ENCODE data around the gene VIPR2.
"Not testable (repeated sequence)": the region's sequence is repeated elsewhere in the genome, so short reads cannot be mapped to it uniquely, and the experiment has no call there.

VIPR2 gene

GRCh38 chr7:159144758-159145489, at the start of gene VIPR2:
TSS of gene VIPR2 (minus strand) at chr7:159144867. CDS start at chr7:159144771, 96 bp downstream.
- DNase-seq = peak; percentile 37 to 48

GRCh38 chr7:159193543-159194090, 49.0 kb upstream of the VIPR2 start:
- DNase-seq = no peak

GRCh38 chr7:159192725-159193453, 48.2 kb upstream of the VIPR2 start:
- DNase-seq = no peak

GRCh38 chr7:159192013-159192412, 47.3 kb upstream of the VIPR2 start:
- no peak for DNase-seq

DNA sequence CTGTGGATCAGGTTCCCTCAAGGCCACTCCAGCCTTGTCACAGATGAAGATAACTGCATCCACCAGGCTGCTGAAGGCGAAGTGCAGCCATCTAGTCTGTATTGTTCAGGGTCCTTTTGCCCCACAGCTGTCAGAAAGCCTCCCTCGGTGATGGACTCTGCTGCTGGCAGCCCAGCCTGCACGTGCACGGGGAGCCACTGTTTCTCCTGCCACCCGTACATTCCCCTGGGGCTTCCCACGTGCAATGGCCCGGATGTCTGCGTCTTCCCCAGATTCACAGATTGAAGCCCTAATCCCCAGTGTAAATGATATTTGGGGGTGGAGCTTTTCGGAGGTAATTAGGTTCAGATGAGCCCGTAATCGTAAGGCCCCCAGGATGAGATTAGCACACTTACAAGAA, 46.6 kb upstream of the VIPR2 start:
- DNase-seq = no peak

- no peak for DNase-seq
Observed at GRCh38 chr7:159188011-159188410, 43.3 kb upstream of the VIPR2 start.

GRCh38 chr7:159179241-159179640, 34.6 kb upstream of the VIPR2 start:
- DNase-seq = no peak

DNA sequence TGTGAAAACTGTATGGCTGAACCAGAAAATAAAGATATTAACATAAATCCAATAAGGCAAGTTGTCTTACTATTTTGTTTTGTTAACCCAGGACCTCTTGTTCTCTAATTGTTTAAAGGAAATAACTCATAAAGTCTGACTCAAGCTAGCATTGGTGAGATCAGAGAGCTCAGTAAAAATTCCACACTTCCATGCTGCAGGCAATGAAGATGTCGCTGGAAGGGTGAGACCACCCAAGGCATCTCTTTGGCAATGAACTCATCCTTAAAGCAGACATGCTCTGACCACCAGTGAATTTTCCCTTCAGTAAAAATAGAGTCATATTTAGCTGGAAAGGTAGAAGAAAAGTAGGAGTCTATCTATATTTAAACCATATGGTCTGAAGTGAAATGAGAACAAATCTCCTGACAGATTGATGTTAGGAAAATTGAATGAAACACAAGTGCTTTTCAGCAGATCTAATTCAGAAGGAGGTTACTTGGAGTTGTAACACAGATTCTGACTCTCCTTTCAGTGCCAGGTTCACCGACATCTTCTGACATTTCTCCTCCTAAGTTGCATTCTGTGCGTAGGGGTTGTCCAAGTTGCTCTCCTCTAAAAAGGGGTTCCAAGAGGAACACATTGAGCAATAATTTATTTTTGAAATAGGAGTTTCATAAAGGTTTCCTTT, 32.8 kb upstream of the VIPR2 start:
- DNase-seq = no peak

GRCh38 chr7:159175792-159176191, 31.1 kb upstream of the VIPR2 start:
- no peak for DNase-seq

DNA sequence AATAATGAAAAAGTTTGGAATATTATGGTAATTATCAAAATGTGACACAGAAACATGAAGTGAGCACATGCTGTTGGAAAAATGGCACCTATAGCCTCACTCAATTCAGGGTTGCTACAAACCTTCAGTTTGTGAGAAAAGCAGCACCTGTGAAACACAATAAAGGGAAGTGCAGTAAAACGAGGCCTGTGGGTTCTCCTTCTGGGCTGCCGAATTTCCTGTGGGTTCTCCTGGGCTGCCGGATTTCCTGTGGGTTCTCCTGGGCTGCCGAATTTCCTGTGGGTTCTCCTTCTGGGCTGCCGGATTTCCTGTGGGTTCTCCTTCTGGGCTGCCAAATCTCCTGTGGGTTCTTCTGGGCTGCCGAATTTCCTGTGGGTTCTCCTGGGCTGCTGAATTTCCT, 30.4 kb upstream of the VIPR2 start:
- not testable (repeated sequence) for DNase-seq

GRCh38 chr7:159172400-159172799, 27.7 kb upstream of the VIPR2 start:
- no peak for DNase-seq

GRCh38 chr7:159169391-159169790, 24.7 kb upstream of the VIPR2 start:
- no peak for DNase-seq

- no peak for DNase-seq
Observed at GRCh38 chr7:159167139-159167538, 22.5 kb upstream of the VIPR2 start.

DNA sequence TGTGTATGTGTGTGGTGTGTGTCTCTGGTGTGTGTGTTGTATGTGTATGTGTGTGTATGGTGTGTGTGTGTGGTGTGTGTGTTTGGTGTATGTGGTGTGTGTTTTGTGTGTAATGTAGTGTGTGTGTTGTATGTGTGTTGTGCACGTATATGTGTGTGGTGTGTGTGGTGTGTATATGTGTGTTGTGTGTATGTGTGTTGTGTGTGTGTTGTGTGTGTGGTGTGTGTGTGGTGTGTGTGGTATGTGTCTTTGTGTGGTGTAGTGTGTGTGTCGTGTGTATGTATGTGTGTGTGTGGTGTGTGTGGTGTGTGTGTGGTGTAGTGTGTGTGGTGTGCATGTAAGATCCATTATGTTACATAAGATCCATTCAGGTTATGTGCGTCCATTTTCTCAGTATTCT, 21.9 kb upstream of the VIPR2 start:
- DNase-seq = no peak

DNA sequence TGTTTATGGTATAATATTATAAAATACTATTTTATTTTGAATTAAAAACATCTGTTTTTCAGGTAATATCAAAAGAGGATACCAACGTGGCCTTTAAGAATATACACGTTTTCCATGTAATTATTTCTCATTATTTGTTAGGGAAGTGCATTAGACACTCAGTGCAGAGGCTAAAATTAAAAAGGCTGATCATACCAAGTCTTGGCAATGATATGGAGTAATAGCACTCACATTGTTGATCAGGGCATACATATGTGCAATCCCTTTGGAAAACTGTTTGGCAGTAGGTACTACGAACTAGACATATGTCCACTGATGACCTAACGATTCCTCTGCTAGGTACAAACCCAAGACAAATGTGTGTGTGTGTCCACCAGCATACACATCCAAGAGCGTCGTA, 20.7 kb upstream of the VIPR2 start:
- DNase-seq = no peak

DNA sequence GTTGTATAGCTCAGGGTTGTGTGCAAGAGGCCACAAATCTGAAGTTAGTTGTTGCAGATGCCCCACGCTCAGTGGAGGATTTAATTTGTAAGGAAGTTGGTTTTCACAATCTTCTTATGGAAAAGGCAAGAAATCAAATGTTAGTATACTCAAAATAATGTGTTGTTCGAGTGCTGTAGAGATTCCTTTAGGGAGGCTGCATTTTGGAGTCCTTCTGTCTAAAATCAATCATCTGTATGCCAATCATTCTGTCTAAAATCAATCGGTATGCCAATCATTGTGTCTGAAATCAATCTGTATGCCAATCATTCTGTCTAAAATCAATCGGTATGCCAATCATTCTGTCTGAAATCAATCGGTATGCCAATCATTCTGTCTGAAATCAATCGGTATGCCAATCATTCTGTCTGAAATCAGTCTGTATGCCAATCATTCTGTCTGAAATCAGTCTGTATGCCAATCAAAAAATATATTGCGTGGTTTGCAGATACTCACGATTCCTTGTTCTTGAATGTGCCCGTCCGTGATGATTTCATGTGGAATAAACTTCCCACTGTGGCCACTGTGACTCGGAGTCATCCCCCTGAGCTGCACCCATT, 19.1 kb upstream of the VIPR2 start:
- DNase-seq = not testable (repeated sequence)

DNA sequence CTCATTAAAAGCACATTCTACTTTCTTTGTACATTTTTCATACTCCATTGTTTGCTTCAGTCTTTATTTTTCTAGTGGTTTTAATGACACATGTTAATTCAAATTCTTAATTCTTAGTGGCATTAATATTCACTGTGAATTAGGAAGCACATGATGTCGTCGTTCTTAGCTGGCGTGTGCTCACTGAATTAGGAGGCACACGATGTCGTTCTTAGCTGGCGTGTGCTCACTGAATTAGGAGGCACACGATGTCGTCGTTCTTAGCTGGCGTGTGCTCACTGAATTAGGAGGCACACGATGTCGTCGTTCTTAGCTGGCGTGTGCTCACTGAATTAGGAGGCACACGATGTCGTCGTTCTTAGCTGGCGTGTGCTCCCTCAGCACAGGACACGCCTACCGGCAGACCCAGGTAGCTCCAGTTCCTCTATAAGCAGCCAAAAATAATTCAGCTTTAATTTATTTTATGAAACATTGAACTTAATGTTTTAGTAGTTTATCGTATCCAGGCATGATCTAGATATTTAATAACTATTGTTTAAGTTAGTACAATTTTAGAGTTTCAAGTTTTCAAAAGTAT, 17.5 kb upstream of the VIPR2 start:
- DNase-seq = not testable (repeated sequence)

DNA sequence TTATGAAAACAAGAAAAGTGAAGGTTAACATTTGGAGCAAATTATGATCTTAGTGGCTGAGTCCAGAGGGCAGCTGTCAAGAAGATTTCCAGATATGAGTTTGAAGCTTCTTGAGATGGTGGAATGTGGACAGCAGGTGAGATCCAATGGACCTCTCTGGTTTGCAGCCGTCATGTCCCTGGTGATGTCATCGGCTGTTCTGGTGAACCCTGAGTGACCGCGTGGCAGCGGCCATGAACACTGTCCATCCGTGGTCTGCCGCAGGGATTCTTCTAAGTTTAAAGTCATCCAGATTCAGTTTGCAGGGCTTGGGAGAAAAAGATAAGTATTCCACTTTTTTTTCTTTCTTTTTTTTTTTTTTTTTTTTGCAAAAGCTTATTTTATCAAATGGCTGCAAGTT, 15.8 kb upstream of the VIPR2 start:
- DNase-seq = no peak

DNA sequence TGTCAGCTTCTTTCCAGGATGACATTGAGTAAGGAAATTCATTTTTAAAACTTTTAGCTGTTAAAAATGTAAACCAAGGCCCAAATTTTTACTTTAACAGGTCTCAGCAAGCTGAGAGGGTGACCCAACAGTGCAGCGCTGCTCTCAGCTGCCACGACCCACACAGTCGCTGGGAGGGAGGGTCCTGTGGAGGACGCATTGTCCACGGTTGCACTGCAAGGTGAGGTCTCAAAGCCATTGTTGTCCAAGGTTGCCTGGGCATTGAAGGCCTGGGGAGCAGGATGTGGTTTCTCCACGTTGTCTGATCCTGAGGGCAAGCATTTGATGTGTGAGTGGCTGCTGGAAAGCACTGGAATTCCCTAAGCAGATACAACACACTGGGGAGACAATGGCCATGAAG, 15.1 kb upstream of the VIPR2 start:
- no peak for DNase-seq

- no peak for DNase-seq
Observed at GRCh38 chr7:159158888-159159405, 14.3 kb upstream of the VIPR2 start.

DNA sequence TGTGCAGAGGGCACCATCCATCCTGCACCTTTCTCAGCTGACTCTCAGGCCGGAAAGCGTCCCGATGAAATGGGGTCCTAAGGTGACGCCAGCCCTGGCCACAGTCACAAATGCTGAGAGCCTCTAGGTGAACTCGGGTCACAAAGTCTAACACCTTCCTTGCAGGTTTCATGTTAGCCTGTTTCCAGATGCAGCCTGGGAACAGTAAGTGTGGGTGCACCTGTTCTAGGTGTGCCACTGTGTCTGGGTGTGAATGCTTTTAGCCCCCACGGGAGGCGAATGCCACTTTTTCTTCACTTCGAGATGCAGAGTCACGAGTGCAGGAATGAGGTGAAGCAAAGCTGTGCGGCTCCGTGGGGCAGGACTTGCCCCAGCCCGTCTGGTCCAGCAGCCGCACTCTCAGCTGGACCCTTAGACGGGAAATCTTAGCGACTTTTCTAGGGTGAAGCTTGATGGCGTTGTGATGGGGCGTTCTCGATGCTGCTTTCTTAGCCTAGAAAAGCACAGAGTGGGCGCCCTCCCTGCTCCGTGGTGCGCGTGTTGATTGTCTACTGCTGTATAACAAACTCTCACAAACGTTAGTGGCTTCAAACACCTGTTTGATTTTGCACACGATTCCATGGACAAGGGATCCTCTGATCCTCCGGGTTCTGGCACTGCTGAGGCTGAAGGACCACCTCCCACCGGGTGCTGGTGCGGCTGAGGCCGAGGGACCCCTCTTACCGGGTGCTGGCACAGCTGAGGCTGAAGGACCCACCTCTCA, 13.6 kb upstream of the VIPR2 start:
- no peak for DNase-seq

GRCh38 chr7:159157714-159158113, 13.0 kb upstream of the VIPR2 start:
- no peak for DNase-seq

Data from activated T-cell treated with anti-CD3 and anti-CD28 coated beads, Interleukin-2, amount 50 U/mL, for 48 hours (primary cell).